Left renal cortex interstitium (tissue), 4 donors: ENCODE measurements around the gene NEUROD1. TPM values are rescaled to one million over a fixed set of nuclear protein-coding genes. Genes with fewer than 3 reads are reported as not detected.

ENCODE experiments used
- DNase-seq, 4 donors: peaks; one replicate each; pipeline ENCODE4 v3.0.0-alpha.2; 2013; ENCODE audit warnings: low read depth in 4 of 4, low spot score in 2 of 4, missing footprints in 1 of 4
- polyA plus RNA-seq, 4 donors: library from polyadenylated mRNA; unstranded; fragments of 120-200 nt; gene quantifications; one replicate each; pipeline ENCODE4 v1.2.1, GENCODE V29; 2013; ENCODE audit not compliant: insufficient read length in 4 of 4

Gene NEUROD1
- polyA plus RNA-seq, 4 donors, result not detected

DNA sequence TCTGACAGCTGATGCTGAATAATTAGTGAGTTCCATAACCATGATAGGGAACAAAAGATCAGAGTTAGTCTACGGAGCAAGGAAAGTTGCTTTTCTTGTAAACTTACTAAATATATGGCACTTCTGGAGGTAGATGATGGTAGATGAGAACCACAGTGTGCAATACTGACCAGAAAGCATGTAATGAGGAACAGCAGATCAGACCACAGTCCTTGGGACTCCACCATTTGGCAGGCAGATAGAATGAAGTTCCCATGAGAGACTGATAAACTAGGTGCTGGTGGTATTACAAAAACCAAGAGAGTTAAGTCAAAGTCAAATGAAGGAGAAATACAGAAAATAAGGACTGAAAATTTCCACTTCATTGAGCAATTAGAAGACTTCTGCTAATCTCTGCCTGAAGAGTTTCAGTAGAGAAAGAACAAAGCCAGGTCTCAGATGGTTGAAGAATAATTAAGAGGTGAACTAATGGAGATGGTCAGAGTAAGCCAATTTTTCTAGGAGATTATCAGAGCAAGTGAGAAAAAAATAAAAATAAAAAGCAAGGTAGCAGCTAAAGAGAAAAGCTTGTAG lies 33.8 kb downstream of the NEUROD1 start:
- DNase-seq, result no peak

DNA sequence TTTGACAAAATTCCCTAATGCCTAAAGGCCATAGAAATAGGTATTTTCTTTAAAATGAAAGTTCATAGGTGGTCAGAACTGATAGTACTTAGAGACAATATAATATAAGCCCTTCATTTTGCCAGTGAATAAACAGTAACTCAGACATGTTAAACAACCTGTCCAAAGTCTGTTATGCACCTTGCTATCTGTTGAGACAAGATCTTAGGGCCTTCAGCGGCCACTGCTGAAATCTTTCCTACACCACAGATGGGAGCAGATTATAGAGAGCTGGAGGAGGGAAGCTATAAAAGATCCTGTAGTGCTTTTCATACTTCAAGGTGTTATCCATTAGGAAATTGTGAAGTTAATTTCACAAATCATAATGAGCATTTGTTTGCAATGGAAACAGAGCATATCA lies 37.2 kb downstream of the NEUROD1 start:
- DNase-seq, result no peak

DNA sequence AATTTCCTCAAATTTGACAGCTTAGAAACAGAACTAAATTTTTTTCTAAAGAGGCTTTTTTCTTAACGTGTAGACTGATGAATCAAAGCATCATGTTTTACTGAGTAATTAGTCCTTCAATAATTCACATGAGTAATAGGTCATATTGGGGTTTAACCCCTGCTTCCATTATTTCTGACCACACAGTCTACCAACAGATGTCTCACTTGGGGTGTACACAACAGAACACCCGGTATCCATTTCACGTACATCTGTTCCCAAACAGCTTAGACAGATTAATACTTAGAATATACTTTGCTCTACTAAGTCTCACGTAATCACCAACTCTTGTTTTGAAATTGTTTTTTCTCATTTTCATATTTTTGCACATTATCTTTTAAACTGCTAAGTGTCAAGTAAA lies 38.2 kb downstream of the NEUROD1 start:
- DNase-seq, result no peak

DNA sequence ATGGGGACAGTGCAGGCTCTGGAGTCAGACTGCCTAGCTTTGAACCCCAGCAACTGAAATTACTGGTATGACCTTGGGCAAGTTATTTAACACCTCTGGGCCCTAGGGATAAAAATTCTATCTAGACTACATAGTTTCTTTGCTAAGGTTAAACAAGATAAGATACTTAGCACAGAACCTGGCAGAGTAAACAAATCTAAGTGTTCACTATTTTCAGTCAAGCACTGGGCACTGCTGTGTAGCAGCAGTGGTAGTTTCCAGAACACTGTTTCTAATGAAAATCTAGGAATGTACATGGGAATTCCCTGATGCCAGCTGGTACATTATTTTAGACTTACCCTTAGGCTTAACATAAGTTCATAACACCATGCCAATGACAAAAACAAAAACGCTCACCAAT lies 40.6 kb downstream of the NEUROD1 start:
- DNase-seq, result no peak

DNA sequence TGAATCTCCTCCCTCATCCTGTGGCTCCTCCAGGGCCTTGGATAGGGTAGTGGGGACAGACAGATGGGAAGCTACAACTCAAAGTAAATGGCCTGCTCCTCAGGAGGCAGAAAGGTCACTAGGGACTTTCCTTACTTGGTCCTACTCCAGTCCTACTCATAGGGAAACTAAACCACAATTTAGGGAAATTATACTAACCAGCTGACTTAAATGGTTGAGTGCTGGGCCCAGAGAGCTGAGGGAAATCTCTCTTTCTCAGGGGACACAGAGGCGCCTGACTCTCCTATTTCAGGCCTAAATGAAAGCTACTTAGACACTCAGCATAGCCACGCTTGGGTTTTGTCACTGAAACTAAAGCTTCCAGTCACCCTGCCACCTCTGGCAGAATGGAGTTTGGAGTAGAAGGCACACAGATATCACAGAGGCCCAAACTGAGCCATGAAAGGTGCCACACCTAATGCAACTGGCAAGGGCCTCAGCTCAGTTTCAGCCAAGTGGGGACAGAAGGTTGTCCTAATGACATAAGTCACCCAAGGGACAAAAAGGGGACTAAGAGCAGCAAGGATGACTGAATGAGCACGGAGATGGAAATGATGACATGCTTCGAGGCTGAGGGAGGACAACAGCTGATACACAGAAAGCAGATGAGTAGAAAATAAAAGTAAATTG lies 47.5 kb downstream of the NEUROD1 start:
- DNase-seq, result no peak

DNA sequence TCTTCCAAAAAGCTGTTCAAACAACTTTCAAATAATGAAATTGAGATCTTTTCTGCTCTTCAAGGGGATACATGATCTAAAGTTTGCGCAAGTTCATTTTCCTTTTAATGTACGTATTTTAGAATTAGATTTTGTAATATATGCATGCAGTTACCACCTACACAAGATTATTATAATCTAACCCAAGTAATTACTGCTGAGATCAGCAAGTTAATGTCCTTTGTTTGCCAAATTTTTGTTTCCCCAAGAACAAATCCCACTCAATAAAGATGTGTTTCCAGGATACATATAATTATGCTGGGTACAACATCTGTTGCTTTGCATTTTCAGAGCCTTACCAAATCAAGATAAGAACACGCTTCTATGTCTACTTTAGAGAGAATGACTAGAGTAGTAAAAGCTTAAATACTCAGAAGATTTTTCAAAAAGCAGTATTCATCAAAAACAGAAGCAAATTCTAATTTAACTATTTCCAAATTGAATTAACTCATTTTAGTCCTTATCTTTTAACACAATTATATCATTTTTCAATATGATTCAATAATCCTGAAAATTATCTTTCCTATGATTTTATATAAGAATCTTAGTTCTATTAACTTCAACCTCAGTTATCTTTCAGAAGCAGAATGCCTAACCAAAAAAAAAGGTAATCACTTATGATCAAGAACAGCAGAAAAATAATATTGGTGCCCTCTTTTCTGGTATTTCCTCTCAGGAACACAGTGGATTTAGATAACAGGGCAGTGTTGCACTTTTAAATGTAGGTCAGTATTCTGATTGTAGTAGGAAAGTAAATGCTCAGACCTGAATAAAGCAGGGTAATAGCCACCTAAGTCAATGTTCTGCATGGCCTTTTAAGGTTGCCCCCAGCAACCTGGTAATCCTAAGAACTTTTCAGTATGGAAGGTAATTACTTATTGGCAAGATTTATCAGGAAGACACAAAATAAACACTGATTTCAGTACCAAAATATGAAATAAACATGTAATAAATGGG lies 51.4 kb downstream of the NEUROD1 start:
- no peak for DNase-seq

DNA sequence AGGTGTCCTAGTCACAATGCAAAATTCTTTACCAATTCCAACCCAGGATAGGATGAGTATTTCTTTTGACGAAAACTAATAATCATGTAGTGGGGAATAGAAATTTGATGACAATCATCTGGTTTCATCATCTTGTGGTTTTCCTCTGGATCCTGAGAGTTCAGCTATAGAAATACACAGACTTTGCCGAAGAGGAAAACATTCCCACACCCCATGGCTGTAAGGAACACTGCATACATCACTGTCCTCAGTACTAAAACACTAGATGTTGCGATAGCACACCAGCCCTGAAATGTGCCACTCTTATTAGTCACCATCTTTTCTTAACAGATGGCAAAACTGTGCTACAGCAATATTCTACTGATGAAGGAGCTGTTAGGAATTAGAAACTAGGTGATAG lies 52.8 kb downstream of the NEUROD1 start:
- DNase-seq, result no peak

DNA sequence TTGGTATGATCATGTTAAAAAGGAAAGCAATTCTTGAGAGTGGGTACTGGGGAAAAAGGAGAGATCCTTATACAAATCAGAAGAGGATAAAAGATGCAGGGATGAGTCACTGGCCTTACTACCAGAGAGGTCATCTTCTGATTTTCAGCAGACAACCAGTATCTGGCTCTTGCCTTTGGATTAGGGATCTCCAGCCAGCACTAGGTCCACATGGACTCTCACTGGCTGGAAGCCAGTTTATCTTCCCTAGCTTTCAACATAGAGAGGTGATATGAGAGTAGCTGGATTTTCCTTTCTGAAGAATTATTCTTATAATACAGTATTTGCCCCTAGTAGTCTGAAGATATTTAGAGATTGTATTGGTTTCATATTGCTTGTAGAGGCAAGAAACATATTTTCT lies 53.6 kb downstream of the NEUROD1 start:
- DNase-seq, result no peak

Other genes starting within 250 kb of the NEUROD1 start
- 10 to 100 TPM; 32.0 to 39.4 (median 37.2) TPM for gene ITGA4, start 223.1 kb downstream of the NEUROD1 start, polyA plus RNA-seq
- gene CERKL, start 23.4 kb downstream of the NEUROD1 start, polyA plus RNA-seq, result 10 to 100 TPM; 14.0 to 15.5 (median 15.0) TPM
- gene ITPRID2, start 211.2 kb upstream of the NEUROD1 start, polyA plus RNA-seq, result 100 to 1,000 TPM; 142 to 182 (median 170) TPM